HEK293T (cell line): ENCODE results near the gene COG2.
"Not testable (repeated sequence)": the region's sequence is repeated elsewhere in the genome, so short reads cannot be mapped to it uniquely, and the experiment has no call there.

ENCODE experiments used
- CTCF ChIA-PET: fragments of 350-600 bp; formaldehyde crosslinking; extraction: SDS; loops from one replicate; lab custom pipeline; 2021; ENCODE audit warnings: antibody characterized with exemption, inconsistent platforms; lab: Yijun Ruan, JAX
- POLR2A ChIA-PET: fragments of 350-600 bp; formaldehyde crosslinking; extraction: SDS; loops from one replicate; lab custom pipeline; 2020; ENCODE audit warnings: antibody characterized with exemption, inconsistent platforms; lab: Yijun Ruan, JAX
- DNase-seq: peaks from one replicate; pipeline ENCODE4 v3.0.0; 2012; ENCODE audit warnings: mixed read lengths; ENCODE audit errors: extremely low spot score
- ARNT ChIP-seq: fragments of 450-650 bp; IDR thresholded peaks from 2 replicates; pipeline ENCODE4 v1.6.1; 2017; ENCODE audit warnings: mild to moderate bottlenecking
- BHLHE40 ChIP-seq: fragments of 450-650 bp; IDR thresholded peaks from 2 replicates; pipeline ENCODE4 v1.6.1; 2016; ENCODE audit warnings: mild to moderate bottlenecking, moderate library complexity, borderline replicate concordance
- CTBP1 ChIP-seq: fragments of 450-650 bp; IDR thresholded peaks from 2 replicates; pipeline ENCODE4 v1.6.1; 2016; ENCODE audit warnings: borderline replicate concordance
- ELF4 ChIP-seq: fragments of 450-650 bp; IDR thresholded peaks from 2 replicates; pipeline ENCODE4 v1.6.1; 2017; ENCODE audit warnings: antibody characterized with exemption
- FOXA1 ChIP-seq: fragments of 450-650 bp; IDR thresholded peaks from 2 replicates; pipeline ENCODE4 v1.6.1; 2016; ENCODE audit warnings: mild to moderate bottlenecking
- FOXK2 ChIP-seq: fragments of 450-650 bp; IDR thresholded peaks from 2 replicates; pipeline ENCODE4 v1.6.1; 2016; ENCODE audit warnings: mild to moderate bottlenecking
- FOXM1 ChIP-seq: fragments of 450-650 bp; IDR thresholded peaks from 2 replicates; pipeline ENCODE4 v1.6.1; 2017; ENCODE audit warnings: mild to moderate bottlenecking, borderline replicate concordance
- HDGF ChIP-seq: fragments of 450-650 bp; IDR thresholded peaks from 2 replicates; pipeline ENCODE4 v1.6.1; 2017; ENCODE audit warnings: antibody characterized with exemption, borderline replicate concordance
- L3MBTL2 ChIP-seq: fragments of 450-650 bp; conservative IDR thresholded peaks from 2 replicates; pipeline ENCODE4 v1.6.1; 2016; ENCODE audit warnings: mild to moderate bottlenecking
- LEF1 ChIP-seq: fragments of 450-650 bp; IDR thresholded peaks from 2 replicates; pipeline ENCODE4 v1.6.1; 2017; ENCODE audit warnings: mild to moderate bottlenecking, borderline replicate concordance
- NFRKB ChIP-seq: fragments of 450-650 bp; IDR thresholded peaks from 2 replicates; pipeline ENCODE4 v1.6.1; 2016; ENCODE audit warnings: mild to moderate bottlenecking, moderate library complexity
- SP1 ChIP-seq: fragments of 450-650 bp; IDR thresholded peaks from 2 replicates; pipeline ENCODE4 v1.6.1; 2017
- SUZ12 ChIP-seq: fragments of 450-650 bp; IDR thresholded peaks from 2 replicates; pipeline ENCODE4 v1.6.1; 2016; ENCODE audit warnings: mild to moderate bottlenecking
- TARDBP ChIP-seq: fragments of 450-650 bp; IDR thresholded peaks from 2 replicates; pipeline ENCODE4 v1.6.1; 2016
- ZNF384 ChIP-seq: fragments of 450-650 bp; IDR thresholded peaks from 2 replicates; pipeline ENCODE4 v1.6.1; 2016
- TF ChIP-seq, protein P1 (sequence below): fragments of 450-650 bp; IDR thresholded peaks from 2 replicates; pipeline ENCODE4 v1.6.1; 2016

Gene COG2

DNA sequence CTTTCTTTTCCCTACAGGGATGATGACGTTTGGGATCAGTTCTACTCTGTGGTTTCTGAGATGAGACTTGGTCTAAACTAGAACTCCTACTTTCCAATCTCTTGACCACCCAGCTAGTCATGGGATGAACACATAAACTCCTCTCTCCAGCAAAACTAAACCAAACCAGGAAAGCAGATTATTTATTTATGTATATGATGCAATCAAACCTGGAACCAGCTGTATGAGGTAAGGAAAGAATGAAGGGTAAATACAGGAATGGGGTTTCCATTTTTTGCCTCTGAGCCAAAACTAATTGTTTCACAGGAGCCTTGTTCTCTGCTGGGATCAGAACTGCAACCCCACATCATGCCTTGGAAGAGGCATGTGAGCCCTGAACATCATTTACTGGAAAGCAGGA is 75.0 kb downstream of the COG2 start:
- POLR2A ChIA-PET, result no interaction called here
- DNase-seq, result no peak
- TF ChIP-seq LEF1, result no peak
- no peak for TF ChIP-seq FOXA1
- CTCF ChIA-PET, result no interaction called here

DNA sequence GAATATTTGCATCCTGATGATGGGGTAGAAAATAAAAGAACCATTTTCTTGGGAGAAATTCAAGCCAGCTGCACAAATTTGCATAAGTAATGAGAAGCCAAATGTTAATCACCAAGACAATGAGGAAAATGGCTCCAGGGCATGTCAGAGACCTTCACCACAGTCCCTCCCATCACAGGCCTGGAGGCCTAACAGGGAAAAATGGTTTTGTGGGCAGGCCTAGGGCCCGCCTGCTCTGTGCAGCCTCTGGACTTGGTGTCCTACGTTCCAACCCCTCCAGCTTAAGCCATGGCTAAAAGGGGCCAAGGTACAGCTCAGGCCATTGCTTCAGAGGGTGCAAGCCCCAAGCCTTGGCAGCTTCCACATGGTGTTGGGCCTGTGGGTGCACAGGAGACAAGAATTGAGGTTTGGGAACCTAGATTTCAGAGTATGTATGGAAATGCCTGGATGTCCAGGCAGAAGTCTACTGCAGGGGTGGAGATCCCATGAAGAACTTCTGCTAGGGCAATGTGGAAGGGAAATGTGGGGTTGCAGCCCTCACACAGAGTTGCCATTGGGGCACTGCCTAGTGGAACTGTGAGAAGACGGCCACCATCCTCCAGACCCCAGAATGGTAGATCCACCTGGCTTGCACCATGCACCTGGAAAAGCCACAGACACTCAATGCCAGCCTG is 79.7 kb downstream of the COG2 start:
- DNase-seq, CTCF ChIA-PET, POLR2A ChIA-PET: not testable (repeated sequence)

DNA sequence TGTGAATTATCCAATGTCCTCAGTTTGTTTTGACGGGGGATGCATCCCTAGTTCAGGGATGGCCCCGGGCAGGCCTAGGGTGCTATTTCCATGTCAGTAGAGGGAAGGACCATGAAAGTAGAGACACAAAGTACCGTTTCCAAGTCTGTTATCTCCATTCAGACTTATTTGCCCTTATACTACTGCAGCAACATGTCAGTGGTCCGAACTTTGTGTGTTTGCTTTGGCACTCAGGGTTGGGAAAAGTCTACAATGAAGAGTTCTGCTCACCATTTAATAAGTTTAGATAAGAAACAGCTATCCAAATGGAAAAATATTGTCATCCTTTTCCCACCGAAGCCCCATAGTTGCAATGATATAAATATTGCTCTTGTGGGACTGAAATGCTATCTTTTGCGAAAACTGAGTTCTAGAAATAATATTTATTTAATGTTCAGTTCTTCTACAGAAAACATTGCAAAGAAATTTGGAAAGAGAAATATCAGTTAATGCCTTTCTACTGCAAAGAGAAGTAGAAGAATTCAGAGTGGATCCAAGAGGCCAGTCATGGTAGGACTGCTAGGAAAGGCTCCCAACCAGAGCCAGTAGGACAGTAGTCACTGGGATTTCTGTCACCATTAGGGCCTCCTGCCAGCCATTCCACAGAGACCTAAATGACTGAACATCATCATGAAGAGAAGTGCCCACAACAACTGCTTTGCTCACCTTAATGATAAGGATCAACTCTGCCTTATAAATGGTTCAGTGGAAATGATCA is 83.2 kb downstream of the COG2 start:
- no peak for DNase-seq
- CTCF ChIA-PET, result no interaction called here
- POLR2A ChIA-PET, result no interaction called here
- TF ChIP-seq, protein P1, sequence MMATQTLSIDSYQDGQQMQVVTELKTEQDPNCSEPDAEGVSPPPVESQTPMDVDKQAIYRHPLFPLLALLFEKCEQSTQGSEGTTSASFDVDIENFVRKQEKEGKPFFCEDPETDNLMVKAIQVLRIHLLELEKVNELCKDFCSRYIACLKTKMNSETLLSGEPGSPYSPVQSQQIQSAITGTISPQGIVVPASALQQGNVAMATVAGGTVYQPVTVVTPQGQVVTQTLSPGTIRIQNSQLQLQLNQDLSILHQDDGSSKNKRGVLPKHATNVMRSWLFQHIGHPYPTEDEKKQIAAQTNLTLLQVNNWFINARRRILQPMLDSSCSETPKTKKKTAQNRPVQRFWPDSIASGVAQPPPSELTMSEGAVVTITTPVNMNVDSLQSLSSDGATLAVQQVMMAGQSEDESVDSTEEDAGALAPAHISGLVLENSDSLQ, result no peak

DNA sequence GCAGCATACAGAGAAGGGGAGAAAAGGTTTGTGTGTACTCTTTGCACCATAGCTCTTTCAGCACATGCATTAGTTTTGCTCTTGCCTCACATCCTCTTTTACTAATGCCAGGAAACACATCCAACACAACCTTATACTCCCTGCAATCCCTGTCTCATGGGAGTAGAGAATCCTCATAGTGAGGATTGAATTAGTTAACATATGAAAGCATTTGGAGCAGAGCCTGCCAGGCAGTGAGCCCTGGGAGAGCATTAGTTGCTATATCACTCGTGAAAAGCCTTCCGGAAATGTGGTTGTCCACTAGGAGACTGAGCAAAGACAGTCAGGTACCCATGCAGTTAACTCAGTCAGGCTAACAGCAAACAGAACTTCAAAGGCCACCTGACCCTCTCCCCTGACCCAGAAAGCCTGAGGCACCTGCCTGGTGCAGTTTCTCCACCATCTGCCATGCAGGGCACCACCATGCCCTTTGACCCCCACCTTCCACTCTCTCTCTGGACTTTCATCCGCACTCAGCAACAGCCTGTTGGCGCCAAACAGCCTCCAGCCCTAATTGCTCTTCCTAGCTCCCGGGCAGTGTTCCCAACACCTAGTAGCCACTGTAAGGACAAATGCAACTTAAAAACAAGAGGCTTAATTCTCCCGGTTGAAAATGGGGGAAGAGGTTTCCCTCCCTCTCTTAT is 86.6 kb downstream of the COG2 start:
- ChIA-PET POLR2A (no interaction called here), CTCF (no interaction called here)
- no peak for DNase-seq
- no peak for TF ChIP-seq FOXM1
- no peak for TF ChIP-seq FOXK2
- TF ChIP-seq, protein P1, result no peak
- TF ChIP-seq ZNF384, result no peak
- no peak for TF ChIP-seq SP1
- no peak for TF ChIP-seq CTBP1
- TF ChIP-seq SUZ12, result no peak

DNA sequence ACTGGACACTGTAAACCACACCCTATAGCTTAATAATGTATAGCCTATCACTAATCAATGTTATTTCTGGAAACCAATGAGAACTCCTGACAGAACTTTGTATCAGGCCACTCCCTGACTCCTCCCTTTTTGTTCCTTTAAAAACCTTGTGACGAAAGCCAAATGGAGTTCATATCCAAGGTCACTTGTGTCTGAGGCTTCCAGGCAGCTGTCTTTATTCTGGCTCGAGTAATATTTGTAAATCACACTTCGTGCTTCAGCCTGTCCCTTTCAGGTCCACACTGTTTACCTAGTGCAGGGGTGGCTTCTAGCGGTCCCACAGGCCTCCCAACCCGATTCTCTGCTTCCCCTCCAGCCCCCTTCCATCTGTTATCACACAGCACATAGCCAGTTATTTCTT is 88.7 kb downstream of the COG2 start:
- POLR2A ChIA-PET, result no interaction called here
- TF ChIP-seq TARDBP (no peak), LEF1 (no peak), CTBP1 (no peak), SP1 (no peak), ELF4 (no peak), FOXK2 (no peak), BHLHE40 (no peak)
- DNase-seq, result no peak
- CTCF ChIA-PET, result no interaction called here

DNA sequence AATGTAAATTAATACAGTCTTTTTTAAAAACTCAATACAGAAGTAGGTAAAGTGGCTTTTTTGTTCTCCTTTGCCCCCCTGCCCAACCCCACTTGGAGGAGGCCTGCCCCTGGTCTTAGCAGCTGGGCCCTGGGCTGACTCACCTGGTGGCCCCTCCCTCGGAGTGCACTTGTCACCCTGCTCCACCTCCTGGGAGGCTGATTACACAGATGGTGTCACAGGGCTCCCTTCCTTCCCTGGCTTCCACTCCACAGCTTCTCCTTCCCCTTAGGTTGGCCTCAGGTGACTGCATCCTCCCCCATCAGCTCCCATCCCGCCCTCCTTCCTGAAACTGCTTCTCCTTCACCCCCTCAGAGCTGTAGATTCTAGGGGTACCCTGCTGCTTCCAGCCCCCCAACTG is 93.2 kb downstream of the COG2 start:
- ChIA-PET POLR2A (no interaction called here), CTCF (interaction anchor here (0.7 kb wide), 1 partner anchor 183 kb away, joined by 3 read pairs; no protein-coding TSS in a partner anchor)
- no peak for TF ChIP-seq FOXM1
- TF ChIP-seq LEF1, result no peak
- no peak for TF ChIP-seq ELF4
- TF ChIP-seq FOXK2, result no peak
- no peak for TF ChIP-seq HDGF
- no peak for TF ChIP-seq CTBP1
- TF ChIP-seq ARNT, result no peak
- no peak for TF ChIP-seq NFRKB
- no peak for TF ChIP-seq SP1
- TF ChIP-seq TARDBP, result no peak
- TF ChIP-seq, protein P1, result no peak
- no peak for TF ChIP-seq L3MBTL2
- TF ChIP-seq SUZ12, result no peak
- no peak for TF ChIP-seq ZNF384
- no peak for TF ChIP-seq BHLHE40
- TF ChIP-seq FOXA1, result no peak
- DNase-seq, result no peak
